NCI-H446 (cell line): ENCODE measurements around the gene DYTN.

Experiments used
- DNase-seq, 2 experiments: peaks; one replicate each; lab custom pipeline; 2025; lab: John Stamatoyannopoulos, UW

Gene DYTN

DNA sequence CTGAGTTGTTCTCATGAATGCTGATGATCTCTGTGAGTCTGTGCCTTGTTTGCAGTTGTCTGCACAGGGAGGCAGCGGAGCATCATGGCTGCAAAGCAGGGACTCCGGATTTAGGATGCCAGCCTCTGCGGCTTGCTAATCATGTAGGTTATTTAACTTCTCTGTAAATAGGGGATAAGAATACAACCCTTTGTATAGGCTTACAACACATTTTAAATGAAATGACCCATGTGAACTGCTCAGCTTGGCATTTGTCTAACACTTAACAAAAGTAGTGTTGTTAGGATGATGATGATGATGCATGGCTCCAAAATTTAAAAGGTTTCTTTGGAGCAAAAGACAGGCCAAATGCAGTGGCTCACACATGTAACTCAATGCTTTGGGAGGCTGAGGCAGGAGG is 19.4 kb downstream of the DYTN start:
- no peak for DNase-seq

DNA sequence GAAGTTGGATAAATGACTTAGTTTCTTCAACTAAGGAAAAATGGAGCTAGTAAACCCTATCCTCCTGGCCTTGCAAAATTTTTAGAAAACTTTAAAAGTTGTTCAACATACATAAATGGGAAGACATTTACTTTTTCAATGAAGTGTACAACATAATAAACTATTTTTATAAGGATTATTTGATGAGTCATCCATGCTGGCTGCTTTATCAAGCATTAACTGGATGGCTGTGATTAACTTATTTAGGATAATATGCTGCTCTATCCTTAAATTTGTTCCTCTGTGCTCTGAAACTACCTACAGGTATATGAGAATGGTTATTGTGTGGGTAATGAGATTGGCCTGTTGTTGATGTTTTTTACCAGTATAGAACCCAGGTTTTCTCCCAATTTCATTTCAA is 21.3 kb downstream of the DYTN start:
- DNase-seq = no peak

DNA sequence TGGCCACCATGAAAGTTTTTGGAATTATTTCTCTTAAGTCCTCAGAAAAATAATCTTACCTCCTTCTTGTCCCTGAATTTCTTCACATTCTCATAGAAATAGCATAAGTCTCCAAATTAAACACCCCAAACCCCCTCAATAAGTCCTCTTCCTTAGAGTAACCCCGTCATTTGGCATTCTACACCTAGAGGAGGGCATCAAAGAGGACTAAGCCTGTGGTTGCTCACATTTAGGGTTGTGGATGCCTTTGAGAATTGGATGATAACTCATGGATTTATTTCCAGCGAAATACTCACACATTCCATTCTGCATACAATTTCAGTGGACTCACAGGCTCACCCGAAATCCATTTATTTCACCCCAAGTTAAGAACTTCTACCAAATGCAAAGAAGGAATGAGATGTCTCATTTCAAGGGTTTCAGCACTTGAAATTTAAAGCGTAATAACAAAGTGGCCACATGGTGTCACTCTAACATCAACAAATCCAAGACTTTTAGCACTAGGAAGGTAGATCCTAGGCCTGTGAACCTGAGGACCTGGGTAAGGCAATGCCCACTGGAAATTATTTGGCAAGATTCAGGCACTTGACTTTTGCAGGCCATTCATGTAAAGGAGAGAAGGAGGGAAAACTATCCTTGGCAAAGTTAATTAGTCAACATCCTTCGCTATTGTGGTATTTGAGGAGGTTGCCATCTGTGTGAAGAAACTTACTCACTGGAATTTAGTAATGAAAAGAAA is 24.6 kb downstream of the DYTN start:
- DNase-seq = peak; percentile 60 to 79

DNA sequence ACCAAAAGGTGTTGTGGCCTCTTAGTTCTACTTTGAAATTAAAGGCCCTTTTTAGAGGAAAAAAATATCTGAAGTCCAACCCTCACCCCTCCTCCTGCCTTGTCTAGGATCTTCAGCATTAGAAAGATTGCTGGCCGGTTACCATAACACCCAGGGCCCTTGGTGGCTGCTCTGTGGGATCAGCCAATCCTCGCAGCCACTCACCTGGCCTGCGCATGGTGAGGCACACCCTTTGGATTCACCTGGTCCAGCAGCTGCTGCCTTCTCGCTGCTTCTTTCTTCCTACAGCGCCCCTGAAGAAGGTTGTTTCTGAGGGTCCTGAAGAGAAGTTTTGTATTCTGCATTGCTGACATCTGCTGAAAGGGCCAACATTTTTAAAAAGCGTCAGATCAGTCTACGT is 25.2 kb downstream of the DYTN start:
- no peak for DNase-seq

DNA sequence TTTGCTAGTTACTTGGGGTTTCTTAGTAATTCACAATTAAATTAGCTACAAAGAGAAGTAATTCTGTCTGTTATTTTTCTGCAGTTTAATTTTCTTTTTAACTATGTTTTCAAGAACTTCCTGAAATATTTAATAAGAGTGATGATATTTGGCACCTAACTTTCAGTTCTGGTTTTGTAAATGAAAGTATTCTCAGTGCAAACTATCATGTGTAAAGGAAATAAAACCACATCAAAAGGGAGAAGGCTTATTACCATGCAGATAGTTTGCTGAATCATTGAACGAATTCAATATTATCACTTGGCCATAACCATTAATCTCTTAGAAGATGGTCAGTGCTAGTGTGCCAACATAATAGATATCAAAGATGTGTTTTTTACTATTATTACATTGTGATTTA is 29.2 kb downstream of the DYTN start:
- no peak for DNase-seq

DNA sequence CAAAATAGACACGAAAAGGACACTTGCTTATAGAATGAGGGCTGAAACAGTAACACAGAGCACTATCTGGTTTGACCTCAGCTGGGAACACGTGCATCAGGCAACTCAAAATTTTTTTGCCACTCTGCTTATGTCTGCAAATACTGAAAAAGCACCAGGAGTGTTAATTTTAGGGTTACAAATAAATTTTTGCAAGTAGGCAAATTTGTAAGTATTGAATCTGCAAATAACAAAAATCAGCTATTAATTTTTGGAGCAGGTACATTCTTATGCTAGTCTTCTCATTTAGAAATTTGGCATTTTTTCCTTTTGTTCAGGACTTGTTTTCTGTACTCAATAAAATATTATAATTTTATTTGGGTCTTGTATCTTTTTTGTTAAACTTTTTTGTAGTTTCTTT is 29.7 kb downstream of the DYTN start:
- no peak for DNase-seq

DNA sequence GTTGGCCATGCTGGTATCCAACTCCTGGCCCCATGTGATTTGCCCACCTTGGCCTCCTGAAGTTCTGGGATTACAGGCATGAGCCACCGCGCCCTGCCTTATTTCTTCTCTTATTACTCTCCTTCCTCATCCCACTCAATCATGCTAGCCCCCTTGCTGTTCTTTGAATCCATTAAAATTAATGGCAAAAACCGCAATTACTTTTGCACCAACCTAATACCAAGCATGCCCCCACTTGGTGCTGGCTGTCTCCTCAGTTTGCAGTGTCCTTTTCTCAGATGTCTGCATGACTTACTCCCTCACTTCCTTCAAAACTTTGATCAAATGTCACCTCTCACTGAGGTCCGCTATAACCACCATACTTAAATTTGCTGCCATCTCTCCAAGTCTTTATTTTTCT is 34.6 kb downstream of the DYTN start:
- no peak for DNase-seq

DNA sequence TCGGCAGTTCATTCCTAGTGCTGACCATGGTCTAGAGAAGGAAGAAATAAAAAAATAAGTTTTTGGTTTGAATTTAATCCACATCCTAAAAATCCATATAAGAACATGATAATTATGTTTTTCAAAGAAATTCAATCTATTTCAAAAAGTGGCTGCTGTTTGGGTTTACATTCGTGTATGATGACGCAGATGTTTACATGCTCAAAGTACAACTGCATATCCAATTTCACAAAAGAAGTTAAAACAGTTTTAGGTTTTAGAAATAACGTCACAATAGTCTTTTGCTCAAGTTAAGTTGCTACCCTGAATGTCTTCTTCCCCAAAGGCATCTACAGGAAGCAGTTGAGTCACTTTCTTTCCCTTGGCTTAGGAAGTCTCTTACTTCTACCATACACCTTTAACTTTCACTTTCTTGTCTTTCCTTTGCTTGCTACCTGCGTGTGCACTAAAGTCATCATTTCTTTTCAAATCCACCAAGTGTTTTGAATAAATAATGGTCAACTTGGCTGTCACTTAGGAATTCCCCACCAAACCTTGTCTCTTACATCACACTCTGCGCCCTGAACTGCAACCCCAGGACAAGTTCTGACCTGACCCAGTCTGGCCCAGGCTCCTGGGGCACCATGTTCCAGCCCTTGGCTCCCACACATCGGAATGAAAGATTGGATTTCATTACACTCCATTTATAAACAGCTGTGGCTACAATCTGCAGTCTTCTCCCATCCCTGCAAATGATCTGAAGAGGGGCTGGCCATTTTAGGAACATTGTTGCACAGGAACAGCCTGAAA is 47.5 kb downstream of the DYTN start:
- DNase-seq = no peak

DNA sequence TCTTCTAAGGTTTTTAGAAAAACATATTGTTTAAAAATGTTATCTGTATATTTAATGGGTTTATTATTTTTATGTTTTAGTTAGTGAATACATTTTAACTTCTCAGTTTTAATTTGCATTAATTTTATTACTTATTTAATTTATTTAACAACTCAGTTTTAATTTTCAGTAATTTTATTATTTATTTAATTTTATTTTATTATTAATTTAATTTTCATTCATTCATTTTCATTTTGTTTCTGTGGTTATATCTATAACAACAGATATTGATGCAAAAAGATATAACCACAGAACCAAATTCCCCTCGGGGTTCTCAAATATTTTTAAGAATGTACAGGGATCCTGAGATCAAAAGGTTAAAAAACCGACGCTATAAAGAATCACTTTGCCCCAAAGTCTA is 52.9 kb downstream of the DYTN start:
- DNase-seq = no peak

DNA sequence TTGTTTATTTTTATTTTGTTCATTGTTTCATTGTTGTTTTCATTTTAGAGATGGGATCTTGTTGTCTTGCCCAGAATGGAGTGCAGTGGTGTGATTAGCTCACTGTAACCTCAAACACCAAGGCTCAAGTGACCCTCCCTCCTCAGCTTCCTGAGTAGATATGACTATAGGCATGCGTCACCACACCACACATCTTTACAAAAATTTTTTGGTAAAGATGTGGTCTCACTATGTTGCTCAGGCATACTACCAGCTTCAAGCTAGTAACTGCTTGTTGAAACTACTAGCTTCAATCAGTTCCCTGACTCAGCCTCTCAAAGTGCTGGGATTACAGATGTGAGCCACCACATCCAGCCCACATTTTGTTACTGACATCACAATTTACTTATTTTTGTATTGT is 61.1 kb downstream of the DYTN start:
- DNase-seq = no peak

DNA sequence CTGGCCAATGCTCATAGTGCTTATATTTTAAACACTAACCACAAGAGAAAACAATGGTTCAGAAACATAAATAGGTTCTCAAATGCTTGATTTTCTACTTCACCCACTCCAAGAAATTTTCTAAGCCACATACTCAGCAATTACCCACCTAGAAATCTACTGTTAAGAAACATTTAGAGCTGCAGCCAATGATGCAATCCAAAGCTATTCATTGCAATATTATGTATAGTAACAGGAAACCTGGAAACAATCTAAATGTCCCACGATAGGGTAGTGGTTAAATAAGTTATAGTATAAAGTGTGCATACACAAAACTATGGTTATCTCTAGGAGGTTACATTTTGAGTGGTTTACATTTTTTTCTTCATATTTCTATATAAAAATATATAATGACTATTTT is 70.2 kb downstream of the DYTN start:
- DNase-seq = no peak

DNA sequence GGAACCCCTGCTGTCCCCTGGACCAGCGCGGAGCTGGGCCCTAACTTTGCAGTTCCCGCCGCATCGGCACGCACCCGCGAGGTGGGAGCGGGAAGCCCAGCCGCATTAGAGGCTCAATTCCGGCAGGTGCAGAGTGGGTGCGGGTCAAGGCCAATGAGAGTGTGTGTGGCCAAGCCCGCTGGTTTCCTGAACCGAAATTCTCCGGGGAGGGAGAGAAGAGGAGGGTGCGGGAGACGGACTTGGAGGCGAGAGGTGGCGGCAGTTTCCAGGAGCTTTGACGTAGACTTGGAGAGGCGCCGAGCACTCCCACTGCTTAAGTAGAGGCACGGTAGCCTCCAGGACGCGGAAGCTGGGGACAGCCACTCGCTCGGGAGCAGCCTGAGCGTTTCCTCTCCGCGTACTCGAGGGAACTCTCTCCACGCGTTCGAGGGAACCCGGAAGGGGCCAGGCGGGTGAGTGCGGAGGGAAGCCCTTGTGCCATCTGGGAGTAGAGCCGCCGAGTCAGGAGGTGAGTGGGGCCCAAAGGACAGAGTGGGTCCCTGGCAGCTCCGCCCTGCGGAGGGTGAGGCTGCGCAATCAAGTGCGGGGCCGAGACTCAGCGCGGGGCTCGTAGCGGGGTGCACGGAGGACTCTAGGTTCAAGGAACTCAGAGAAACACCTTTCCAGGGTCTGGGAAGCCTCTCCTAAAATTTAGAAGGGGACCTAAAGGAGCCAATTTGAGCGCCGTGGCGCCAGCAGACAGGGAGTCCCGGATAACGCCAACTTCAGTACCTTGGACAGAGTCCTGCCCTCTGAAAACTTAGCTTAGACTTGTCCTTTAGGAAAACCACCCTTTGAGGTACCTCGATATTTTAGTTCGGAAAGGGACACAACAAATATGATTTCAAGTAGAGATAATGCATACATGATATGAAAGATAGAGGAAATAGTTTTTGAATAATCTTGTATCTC is 75.8 kb downstream of the DYTN start, which contains the start of gene FAM237A:
Gene FAM237A (plus strand): TSS at position 413 of the 951 bp plus-strand sequence. CDS start 1,750 bp downstream, outside the sequence.
- DNase-seq = no peak

DNA sequence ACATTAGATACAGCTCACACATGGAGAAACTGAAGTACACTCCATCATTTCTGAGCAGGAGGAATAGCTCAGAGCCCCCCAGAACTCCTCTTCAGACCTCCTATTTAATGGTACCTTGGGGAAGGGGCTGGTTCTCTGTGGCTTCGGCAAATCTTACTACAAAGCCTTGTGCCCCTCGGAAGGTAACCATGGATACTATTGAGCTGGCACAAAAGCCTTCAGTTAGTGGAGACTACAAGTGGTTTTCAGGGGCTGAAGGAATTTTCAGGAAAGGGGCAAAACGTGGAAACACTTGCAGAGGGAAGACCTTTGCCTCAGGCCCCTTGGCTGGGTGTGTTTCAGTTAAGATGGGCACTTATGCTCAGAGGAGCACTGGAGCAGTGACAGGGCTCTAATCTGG is 77.0 kb downstream of the DYTN start:
- DNase-seq = no peak

DNA sequence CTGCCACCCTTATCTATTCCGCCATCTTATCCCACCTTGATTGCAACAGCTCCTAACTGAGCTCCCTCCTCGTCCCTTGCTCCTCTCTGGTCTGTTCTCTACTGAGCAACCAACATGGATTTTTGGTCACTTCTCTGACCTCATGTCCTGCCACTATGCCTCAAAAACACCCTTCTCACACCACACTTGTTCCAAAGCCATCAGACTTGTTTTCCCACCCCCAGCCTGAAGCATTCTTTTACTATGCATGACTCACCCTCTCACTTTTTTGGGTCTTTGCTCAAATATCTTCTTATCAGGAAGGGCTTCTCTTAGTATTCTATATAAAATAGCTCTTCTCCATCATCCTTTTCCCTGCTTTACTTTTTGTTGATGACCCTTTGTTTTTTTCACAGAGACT is 78.6 kb downstream of the DYTN start:
- no peak for DNase-seq

DNA sequence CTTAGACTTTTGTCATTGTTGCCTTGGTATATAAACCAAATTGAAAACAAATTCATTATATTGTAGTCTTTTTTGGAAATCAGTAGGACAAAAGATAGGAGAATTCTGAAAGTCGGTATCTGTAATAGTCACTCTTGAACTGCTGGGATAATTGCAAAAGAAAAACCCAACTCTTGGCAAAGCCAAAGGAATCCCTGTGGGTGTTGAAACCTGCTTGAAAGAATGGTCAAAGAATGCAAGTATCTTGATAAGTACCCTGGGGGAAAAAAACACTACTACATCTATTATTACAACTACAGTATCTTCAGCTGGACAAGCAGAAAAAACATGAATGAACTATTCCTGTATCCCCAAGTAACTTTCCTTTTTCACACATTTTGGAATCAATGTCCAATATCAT is 83.2 kb downstream of the DYTN start:
- DNase-seq = no peak

DNA sequence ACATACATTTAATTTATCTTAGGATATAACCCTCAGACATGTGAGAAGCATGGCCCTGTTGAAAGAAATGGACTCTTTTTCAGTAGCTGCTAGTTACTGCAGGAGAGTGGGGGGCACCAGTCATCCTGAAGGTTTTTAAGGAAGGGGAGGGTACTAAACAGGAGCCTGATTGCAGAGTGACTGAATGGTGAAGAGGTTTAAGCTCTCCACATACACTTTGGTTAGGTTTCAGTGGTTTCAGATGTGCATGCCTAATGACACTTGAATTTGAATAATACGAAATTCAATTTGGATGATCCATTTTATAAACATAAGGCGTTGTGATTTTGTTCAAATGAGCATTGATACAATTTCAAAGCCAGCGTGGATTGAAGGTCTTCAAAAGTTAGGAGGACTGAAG is 86.9 kb downstream of the DYTN start:
- no peak for DNase-seq

DNA sequence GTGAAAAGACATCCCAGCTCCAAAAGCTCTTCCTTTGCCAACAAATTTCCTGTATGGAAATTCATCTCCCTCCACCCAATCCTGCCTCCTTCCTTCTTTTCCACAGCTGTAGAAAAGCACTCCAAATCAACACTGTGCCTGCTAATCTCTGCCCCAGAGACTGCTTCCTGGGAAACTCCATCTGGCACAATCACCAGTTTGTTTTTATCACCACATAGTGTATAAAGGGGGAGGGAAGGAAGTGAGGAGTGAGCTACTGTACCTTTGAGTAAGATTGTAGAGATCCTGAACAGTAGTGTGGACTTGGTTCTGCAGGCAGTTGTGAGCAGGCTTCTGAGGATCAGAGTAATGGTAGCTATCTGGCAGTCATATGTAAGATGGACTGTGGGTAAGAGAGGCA is 90.6 kb downstream of the DYTN start:
- DNase-seq = no peak

DNA sequence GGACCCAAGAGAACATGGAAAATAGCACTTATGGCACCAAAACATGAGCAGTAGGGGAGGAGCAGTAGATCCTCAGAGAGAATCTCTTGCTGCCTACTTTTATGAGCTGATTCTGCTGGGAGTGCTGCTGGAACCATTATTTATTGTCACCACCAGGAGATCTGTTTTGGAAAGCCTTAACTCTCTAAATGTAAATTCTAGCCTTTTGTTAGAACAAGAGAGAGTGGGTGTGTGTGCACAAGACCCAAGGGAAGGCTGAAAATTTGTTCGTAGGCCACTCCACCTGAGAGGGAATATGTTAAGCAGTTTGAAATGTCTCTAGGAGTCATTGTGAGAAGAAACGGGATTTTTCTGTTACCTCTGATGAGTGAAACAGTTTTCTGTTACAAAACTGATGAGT is 92.1 kb downstream of the DYTN start:
- no peak for DNase-seq

DNA sequence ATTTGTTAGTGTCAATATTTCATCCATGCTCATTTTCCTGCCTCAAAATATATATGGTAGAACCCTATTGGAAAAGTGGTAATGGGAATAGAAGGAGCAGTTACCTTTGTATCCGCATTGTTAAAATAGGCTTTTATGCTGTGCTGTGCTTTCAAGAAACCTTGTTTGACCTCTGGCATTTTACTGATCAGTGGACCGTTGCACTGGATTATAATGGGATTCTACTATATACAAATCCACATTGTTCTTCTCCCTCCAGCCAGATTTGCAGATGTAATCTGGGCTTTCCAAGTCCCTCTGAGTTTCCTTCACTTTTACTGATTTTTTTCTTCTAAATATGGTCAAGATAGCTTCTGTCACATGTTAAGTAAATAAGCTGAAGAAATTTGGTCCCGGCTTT is 99.2 kb downstream of the DYTN start:
- DNase-seq = no peak

DNA sequence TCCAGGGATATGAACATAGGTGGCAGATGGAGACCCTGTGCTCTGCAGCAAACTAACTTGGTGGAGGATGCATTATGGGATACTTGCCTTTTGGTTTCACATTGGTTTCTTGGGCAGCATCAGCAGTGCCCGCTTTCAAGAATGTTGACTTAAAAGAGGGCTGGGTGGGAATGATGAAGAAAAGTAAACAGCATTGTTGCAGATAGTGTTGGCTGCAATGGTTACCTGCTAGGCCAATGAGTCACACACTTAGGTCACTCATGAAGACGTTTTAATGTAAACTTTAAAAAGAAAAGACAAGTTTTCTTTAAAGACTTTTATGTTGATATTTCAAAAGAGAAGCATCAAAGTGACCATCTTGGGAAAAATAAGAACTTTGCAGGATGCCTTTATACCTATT is 102.0 kb downstream of the DYTN start:
- no peak for DNase-seq

DNA sequence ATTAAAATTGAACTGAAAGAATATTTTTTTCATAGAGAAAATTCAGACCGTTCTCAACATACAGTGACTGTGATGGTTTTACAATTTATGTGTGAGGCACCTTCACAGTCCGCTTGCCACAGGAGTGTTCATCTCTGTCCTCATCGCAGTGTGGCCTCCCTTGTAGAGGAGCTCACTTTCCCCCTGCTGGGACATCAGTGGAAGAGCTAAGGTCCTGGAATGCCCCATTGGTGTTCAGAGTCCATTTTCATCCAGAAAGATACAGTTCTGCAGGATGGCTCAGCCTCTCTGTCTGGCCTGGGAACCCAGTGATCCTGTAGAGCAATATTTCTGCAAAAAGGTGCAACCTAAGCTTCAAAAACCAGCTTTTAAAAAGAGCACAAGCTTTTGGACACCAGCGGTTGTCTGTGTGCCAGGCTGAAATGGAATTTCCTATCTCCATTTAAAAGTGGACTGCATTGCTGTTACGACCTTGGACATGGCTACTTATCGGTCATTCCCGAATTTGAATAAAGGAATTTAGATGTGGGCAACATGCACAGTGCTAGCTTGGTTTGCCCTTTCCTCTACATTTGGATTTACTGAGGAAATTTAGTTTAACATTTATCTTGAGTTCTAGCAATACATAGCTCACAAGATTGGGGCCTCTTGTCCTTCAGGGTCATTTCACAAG is 102.6 kb downstream of the DYTN start:
- no peak for DNase-seq

DNA sequence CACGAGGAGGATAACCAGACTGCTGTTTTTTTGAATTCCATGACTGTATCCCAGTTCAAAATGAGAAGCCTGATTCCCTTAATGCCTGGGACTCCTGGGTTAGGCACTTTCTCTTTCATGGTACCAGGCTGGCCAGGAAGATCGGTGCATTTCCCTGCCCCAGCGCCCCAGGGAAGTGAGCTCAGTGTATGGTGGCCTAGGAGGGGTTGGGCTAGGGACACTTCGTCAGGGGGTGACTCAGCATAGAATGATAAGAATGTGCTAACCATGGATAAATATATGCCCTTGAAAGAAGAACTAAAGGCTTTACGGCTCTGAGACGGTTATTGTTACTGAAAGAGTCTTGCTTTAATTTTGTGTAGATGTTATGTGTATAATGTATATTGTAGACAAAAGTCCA is 103.4 kb downstream of the DYTN start:
- DNase-seq = no peak
